ENCODE measurements around the gene RPL13A.
A peak's percentile ranks its signal among the peaks of the same experiment; 100 is the strongest.
"Not testable (repeated sequence)": the region's sequence is repeated elsewhere in the genome, so short reads cannot be mapped to it uniquely, and the experiment has no call there.

The RPL13A gene

GRCh38 chr19:49442354-49442753 is 45.1 kb upstream of the RPL13A start:
- H3K79me2 ChIP-seq (ENCODE audit: insufficient read depth, low read length) = no peaks in the 10 kb centered on the region
- TF ChIP-seq CTCF (IDR thresholded peaks at IDR 0.05; ENCODE audit: low read length) = no peak
- no peak for TF ChIP-seq EZH2 (IDR thresholded peaks at IDR 0.05; ENCODE audit: borderline replicate concordance, low read length)
- no peaks in the 10 kb centered on the region for H3K9me2 ChIP-seq (ENCODE audit: low read depth, low read length)
- no peak overlapping the region for H2AFZ ChIP-seq (ENCODE audit: low read length)
- H4K20me1 ChIP-seq (ENCODE audit: insufficient read depth, low read length) = no peaks in the 10 kb centered on the region
- H3F3A ChIP-seq (ENCODE audit: insufficient read depth, low read length) = peaks cover 6% of the 10 kb centered on the region
- no peak overlapping the region for H3K9ac ChIP-seq (ENCODE audit: low read length)
- peak overlapping the region; percentile 69 for H3K4me3 ChIP-seq (ENCODE audit: low read depth, low read length, poor library complexity, severe bottlenecking)
- no peaks in the 10 kb centered on the region for H3K9me3 ChIP-seq (ENCODE audit: low read length)
- H3K4me2 ChIP-seq (ENCODE audit: low read length) = peak overlapping the region; percentile 85
- peaks cover 5% of the 10 kb centered on the region for H3K4me1 ChIP-seq (ENCODE audit: insufficient read depth, low read length, severe bottlenecking)
- no peak overlapping the region for H3K27ac ChIP-seq (ENCODE audit: low read depth, low read length, poor library complexity, severe bottlenecking)
- H3K27me3 ChIP-seq (ENCODE audit: insufficient read depth, low read length) = peaks cover 19% of the 10 kb centered on the region
- peaks cover 10% of the 10 kb centered on the region for H3K36me3 ChIP-seq (ENCODE audit: insufficient read depth, low read length)

GRCh38 chr19:49442771-49443365 is 44.5 kb upstream of the RPL13A start:
- Histone ChIP-seq H3K9me3 (ENCODE audit: low read length) (no peaks in the 10 kb centered on the region), H3F3A (ENCODE audit: insufficient read depth, low read length) (peaks cover 6% of the 10 kb centered on the region), H4K20me1 (ENCODE audit: insufficient read depth, low read length) (no peaks in the 10 kb centered on the region), H2AFZ (ENCODE audit: low read length) (peak overlapping the region; percentile 29), H3K27ac (ENCODE audit: low read depth, low read length, poor library complexity, severe bottlenecking) (no peak overlapping the region), H3K36me3 (ENCODE audit: insufficient read depth, low read length) (peaks cover 13% of the 10 kb centered on the region), H3K79me2 (ENCODE audit: insufficient read depth, low read length) (no peaks in the 10 kb centered on the region), H3K4me1 (ENCODE audit: insufficient read depth, low read length, severe bottlenecking) (peaks cover 5% of the 10 kb centered on the region), H3K4me2 (ENCODE audit: low read length) (peak overlapping the region; percentile 85), H3K27me3 (ENCODE audit: insufficient read depth, low read length) (peaks cover 19% of the 10 kb centered on the region), H3K4me3 (ENCODE audit: low read depth, low read length, poor library complexity, severe bottlenecking) (peak overlapping the region; percentile 69), H3K9ac (ENCODE audit: low read length) (peak overlapping the region; percentile 72), H3K9me2 (ENCODE audit: low read depth, low read length) (no peaks in the 10 kb centered on the region)
- TF ChIP-seq CTCF (IDR thresholded peaks at IDR 0.05; ENCODE audit: low read length) (no peak), EZH2 (IDR thresholded peaks at IDR 0.05; ENCODE audit: borderline replicate concordance, low read length) (no peak)

- H3K27me3 ChIP-seq (ENCODE audit: insufficient read depth, low read length) = peaks cover 19% of the 10 kb centered on the region
- peak overlapping the region; percentile 39 for H3K27ac ChIP-seq (ENCODE audit: low read depth, low read length, poor library complexity, severe bottlenecking)
- H3K4me2 ChIP-seq (ENCODE audit: low read length) = peak overlapping the region; percentile 85
These were observed 43.9 kb upstream of the RPL13A start for GRCh38 chr19:49443366-49444099.

GRCh38 chr19:49444100-49444700 is 43.2 kb upstream of the RPL13A start:
- peaks cover 20% of the 10 kb centered on the region for H3K36me3 ChIP-seq (ENCODE audit: insufficient read depth, low read length)
- H3K4me3 ChIP-seq (ENCODE audit: low read depth, low read length, poor library complexity, severe bottlenecking) = peak overlapping the region; percentile 69
- H3K79me2 ChIP-seq (ENCODE audit: insufficient read depth, low read length); H3K27ac ChIP-seq (ENCODE audit: low read depth, low read length, poor library complexity, severe bottlenecking); H2AFZ ChIP-seq (ENCODE audit: low read length); H3K4me1 ChIP-seq (ENCODE audit: insufficient read depth, low read length, severe bottlenecking); H3K9ac ChIP-seq (ENCODE audit: low read length); H3K9me3 ChIP-seq (ENCODE audit: low read length); H3K9me2 ChIP-seq (ENCODE audit: low read depth, low read length); H3F3A ChIP-seq (ENCODE audit: insufficient read depth, low read length); H4K20me1 ChIP-seq (ENCODE audit: insufficient read depth, low read length): not testable (repeated sequence)
- H3K4me2 ChIP-seq (ENCODE audit: low read length) = peak overlapping the region; percentile 85
- H3K27me3 ChIP-seq (ENCODE audit: insufficient read depth, low read length) = peaks cover 17% of the 10 kb centered on the region

More at GRCh38 chr19:49443366-49444099, 43.9 kb upstream of the RPL13A start:
- no peaks in the 10 kb centered on the region for H3K9me3 ChIP-seq (ENCODE audit: low read length)
- peak overlapping the region; percentile 29 for H2AFZ ChIP-seq (ENCODE audit: low read length)
- no peaks in the 10 kb centered on the region for H3K9me2 ChIP-seq (ENCODE audit: low read depth, low read length)
- no peaks in the 10 kb centered on the region for H4K20me1 ChIP-seq (ENCODE audit: insufficient read depth, low read length)
- peak overlapping the region; percentile 69 for H3K4me3 ChIP-seq (ENCODE audit: low read depth, low read length, poor library complexity, severe bottlenecking)
- TF ChIP-seq EZH2 (IDR thresholded peaks at IDR 0.05; ENCODE audit: borderline replicate concordance, low read length) (no peak), CTCF (IDR thresholded peaks at IDR 0.05; ENCODE audit: low read length) (peak; percentile 80)
- peaks cover 5% of the 10 kb centered on the region for H3K4me1 ChIP-seq (ENCODE audit: insufficient read depth, low read length, severe bottlenecking)
- peaks cover 17% of the 10 kb centered on the region for H3K36me3 ChIP-seq (ENCODE audit: insufficient read depth, low read length)
- H3F3A ChIP-seq (ENCODE audit: insufficient read depth, low read length) = peaks cover 6% of the 10 kb centered on the region
- H3K9ac ChIP-seq (ENCODE audit: low read length) = peak overlapping the region; percentile 72
- no peaks in the 10 kb centered on the region for H3K79me2 ChIP-seq (ENCODE audit: insufficient read depth, low read length)
